ENCODE measurements around the gene DYRK1A. TPM values are rescaled to one million over a fixed set of nuclear protein-coding genes. Genes with fewer than 3 reads are reported as not detected.

DYRK1A gene
- total RNA-seq, 2 experiments from 2014 or later: 73.6 to 74.1 TPM

- ChIA-PET CTCF (no interaction called here), POLR2A (interaction anchor here (0.8 to 2.0 kb wide), 3 partner anchors 7 to 14 kb away, joined by 4 to 7 read pairs (median 5); partner anchors contain the start of gene DYRK1A)
- Mint-ChIP-seq H3K9me3 (peaks cover 7% of the 10 kb centered on the region), H3K27ac (no peak overlapping the region), H3K36me3 (ENCODE audit: low read depth) (peaks cover 40% of the 10 kb centered on the region), H3K27me3 (no peaks in the 10 kb centered on the region), H3K4me1 (peaks cover 68% of the 10 kb centered on the region), H3K4me3 (no peak overlapping the region)
- DNase-seq: no peak
These were observed 14.1 kb downstream of the DYRK1A start for GRCh38 chr21:37380349-37381323.

- ChIA-PET POLR2A (interaction anchor here (1.5 to 2.0 kb wide), 4 partner anchors 9 to 16 kb away, joined by 5 to 7 read pairs (median 6); partner anchors contain the start of gene DYRK1A), CTCF (no interaction called here)
- H3K4me1 Mint-ChIP-seq: peaks cover 68% of the 10 kb centered on the region
- no peak overlapping the region for H3K4me3 Mint-ChIP-seq
- H3K27me3 Mint-ChIP-seq: no peaks in the 10 kb centered on the region
- DNase-seq: no peak
- H3K27ac Mint-ChIP-seq: no peak overlapping the region
- peaks cover 7% of the 10 kb centered on the region for H3K9me3 Mint-ChIP-seq
- H3K36me3 Mint-ChIP-seq (ENCODE audit: low read depth): peaks cover 32% of the 10 kb centered on the region
These were observed 15.5 kb downstream of the DYRK1A start for GRCh38 chr21:37381883-37382585.

GRCh38 chr21:37383086-37383485, 16.5 kb downstream of the DYRK1A start:
- Mint-ChIP-seq H3K4me3 (no peak overlapping the region), H3K36me3 (ENCODE audit: low read depth) (peaks cover 29% of the 10 kb centered on the region), H3K27me3 (no peaks in the 10 kb centered on the region), H3K27ac (no peak overlapping the region), H3K4me1 (peaks cover 67% of the 10 kb centered on the region), H3K9me3 (peaks cover 7% of the 10 kb centered on the region)
- ChIA-PET POLR2A (interaction anchor here (1.8 kb wide), 2 partner anchors 14 to 17 kb away, joined by 6 read pairs; partner anchors contain the start of gene DYRK1A), CTCF (no interaction called here)
- no peak for DNase-seq

DNA sequence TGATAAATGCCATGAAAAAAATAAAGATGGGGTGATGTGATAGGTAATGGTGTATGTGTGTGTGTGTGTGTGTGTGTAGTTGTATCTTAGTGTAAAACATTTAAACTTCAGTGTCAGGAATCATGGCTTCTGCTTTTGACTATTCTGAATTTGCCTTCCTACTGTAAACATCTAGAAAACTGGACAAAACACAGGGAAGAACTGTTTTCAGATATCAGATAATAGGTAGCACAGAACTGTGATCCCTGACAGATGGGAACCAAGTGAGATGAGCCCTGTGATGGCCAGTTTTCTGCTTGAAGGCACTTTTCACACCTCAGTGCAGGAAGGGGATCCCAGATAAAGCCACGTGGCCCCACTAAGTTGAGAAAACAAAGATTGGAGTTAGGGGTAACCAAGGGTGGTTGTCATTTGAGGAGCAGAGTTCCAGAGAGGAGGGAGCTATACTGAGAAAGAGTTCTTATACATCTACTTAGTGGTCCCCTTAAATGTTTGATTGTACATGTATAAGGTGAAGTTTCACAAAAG, 17.3 kb downstream of the DYRK1A start:
- no peaks in the 10 kb centered on the region for H3K27me3 Mint-ChIP-seq
- no peak overlapping the region for H3K4me3 Mint-ChIP-seq
- POLR2A ChIA-PET: interaction anchor here (1.1 kb wide), 1 partner anchor 12 kb away, joined by 4 read pairs; no protein-coding TSS in a partner anchor
- CTCF ChIA-PET: no interaction called here
- H3K9me3 Mint-ChIP-seq: peaks cover 4% of the 10 kb centered on the region
- DNase-seq: no peak
- H3K36me3 Mint-ChIP-seq (ENCODE audit: low read depth): peaks cover 25% of the 10 kb centered on the region
- peaks cover 62% of the 10 kb centered on the region for H3K4me1 Mint-ChIP-seq
- H3K27ac Mint-ChIP-seq: no peak overlapping the region

DNA sequence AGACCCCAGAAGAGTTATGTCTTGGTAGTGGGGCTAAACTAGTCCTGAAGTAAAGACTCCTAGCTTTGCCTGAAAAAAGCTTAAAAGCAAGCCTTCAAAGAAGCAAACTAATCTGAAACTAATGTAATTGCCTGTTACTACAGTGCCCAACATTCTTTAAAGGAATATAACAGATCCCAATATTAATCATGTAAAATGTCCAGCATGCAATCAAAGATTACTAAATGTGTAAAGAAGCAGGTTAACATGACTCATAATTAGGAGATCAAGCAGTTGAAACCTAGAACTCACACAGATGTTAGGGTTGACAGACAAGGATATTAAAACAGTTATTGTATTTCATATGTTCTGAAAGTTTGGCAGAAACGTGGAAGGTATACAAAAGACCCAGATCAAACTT, 17.8 kb downstream of the DYRK1A start:
- ChIA-PET POLR2A (interaction anchor here (0.5 to 1.1 kb wide), 2 partner anchors 13 to 82 kb away, joined by 3 to 4 read pairs; no protein-coding TSS in a partner anchor), CTCF (no interaction called here)
- H3K9me3 Mint-ChIP-seq: peaks cover 4% of the 10 kb centered on the region
- peaks cover 59% of the 10 kb centered on the region for H3K4me1 Mint-ChIP-seq
- peaks cover 20% of the 10 kb centered on the region for H3K36me3 Mint-ChIP-seq (ENCODE audit: low read depth)
- H3K27ac Mint-ChIP-seq: no peak overlapping the region
- H3K4me3 Mint-ChIP-seq: no peak overlapping the region
- DNase-seq: no peak
- no peaks in the 10 kb centered on the region for H3K27me3 Mint-ChIP-seq

DNA sequence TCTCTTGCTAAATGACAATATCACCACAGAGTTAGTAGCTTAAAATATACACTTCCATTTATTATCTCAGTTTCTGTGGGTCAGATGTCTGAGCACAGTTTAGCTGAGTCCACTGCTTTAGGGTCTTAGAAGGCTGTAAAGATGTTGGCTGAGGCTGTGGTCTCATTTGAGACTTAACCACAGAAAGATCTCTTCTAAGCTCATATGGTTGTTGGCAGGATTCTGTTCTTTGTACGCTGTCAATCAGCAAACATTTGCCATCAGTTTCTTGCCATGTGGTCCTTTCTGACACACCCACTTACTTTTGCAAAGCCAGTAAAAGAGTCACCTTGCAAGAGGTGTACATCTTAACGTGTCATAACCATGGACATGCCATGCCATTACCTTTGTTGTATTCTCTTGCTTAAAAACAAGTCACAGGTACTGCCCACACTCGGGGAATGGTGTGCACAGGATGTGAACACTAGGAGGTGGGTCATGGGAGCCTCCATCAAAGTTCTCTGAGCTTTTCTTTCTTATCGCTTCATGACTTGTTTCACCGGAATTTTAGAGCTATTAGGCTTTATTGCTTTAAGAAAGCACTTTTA, 18.7 kb downstream of the DYRK1A start:
- Mint-ChIP-seq H3K4me1 (peaks cover 57% of the 10 kb centered on the region), H3K9me3 (peaks cover 4% of the 10 kb centered on the region), H3K27me3 (no peaks in the 10 kb centered on the region), H3K36me3 (ENCODE audit: low read depth) (peaks cover 22% of the 10 kb centered on the region), H3K27ac (no peak overlapping the region), H3K4me3 (no peak overlapping the region)
- CTCF ChIA-PET: no interaction called here
- POLR2A ChIA-PET: interaction anchor here (1.1 to 1.7 kb wide), 2 partner anchors 10 to 14 kb away, joined by 4 to 6 read pairs; no protein-coding TSS in a partner anchor
- no peak for DNase-seq

GRCh38 chr21:37386151-37386550, 19.6 kb downstream of the DYRK1A start:
- no peak overlapping the region for H3K4me3 Mint-ChIP-seq
- CTCF ChIA-PET: no interaction called here
- no peaks in the 10 kb centered on the region for H3K27me3 Mint-ChIP-seq
- DNase-seq: no peak
- H3K36me3 Mint-ChIP-seq (ENCODE audit: low read depth): peaks cover 15% of the 10 kb centered on the region
- peaks cover 55% of the 10 kb centered on the region for H3K4me1 Mint-ChIP-seq
- POLR2A ChIA-PET: interaction anchor here (1.7 kb wide), 1 partner anchor 11 kb away, joined by 6 read pairs; no protein-coding TSS in a partner anchor
- H3K9me3 Mint-ChIP-seq: peaks cover 1% of the 10 kb centered on the region
- no peak overlapping the region for H3K27ac Mint-ChIP-seq

DNA sequence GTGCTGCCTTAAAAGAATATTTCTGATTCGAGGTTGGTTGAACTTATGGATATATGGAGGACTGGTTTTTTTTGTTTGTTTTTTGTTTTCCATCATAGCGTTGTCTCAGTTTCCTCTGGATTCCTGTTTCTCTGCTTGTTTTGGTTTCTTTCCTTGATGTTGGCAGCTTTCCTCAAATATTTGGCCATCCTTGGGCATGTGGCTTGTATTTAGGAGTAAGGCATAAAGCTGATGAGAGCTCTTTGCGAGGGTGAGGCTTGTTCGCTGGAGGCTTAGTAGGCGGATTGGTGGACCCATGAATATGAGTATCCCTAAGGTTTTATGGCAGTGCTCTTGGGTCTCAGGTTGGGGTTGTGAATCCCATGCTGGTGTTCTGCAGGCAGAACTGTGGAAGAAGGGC, 22.9 kb downstream of the DYRK1A start:
- Mint-ChIP-seq H3K4me3 (no peak overlapping the region), H3K27ac (no peak overlapping the region), H3K9me3 (no peaks in the 10 kb centered on the region), H3K4me1 (peaks cover 48% of the 10 kb centered on the region), H3K36me3 (ENCODE audit: low read depth) (peaks cover 16% of the 10 kb centered on the region), H3K27me3 (no peaks in the 10 kb centered on the region)
- no peak for DNase-seq
- POLR2A ChIA-PET: interaction anchor here (0.6 kb wide), 1 partner anchor 1070 kb away, joined by 3 read pairs; no protein-coding TSS in a partner anchor
- CTCF ChIA-PET: no interaction called here

GRCh38 chr21:37391666-37392065, 25.1 kb downstream of the DYRK1A start:
- no peak overlapping the region for H3K4me3 Mint-ChIP-seq

GRCh38 chr21:37392441-37392840, 25.9 kb downstream of the DYRK1A start:
- no peak overlapping the region for H3K4me3 Mint-ChIP-seq
- POLR2A ChIA-PET: no interaction called here
- CTCF ChIA-PET: no interaction called here
- no peak overlapping the region for H3K27ac Mint-ChIP-seq
- H3K27me3 Mint-ChIP-seq: no peaks in the 10 kb centered on the region
- no peaks in the 10 kb centered on the region for H3K9me3 Mint-ChIP-seq
- peaks cover 40% of the 10 kb centered on the region for H3K4me1 Mint-ChIP-seq
- no peak for DNase-seq
- H3K36me3 Mint-ChIP-seq (ENCODE audit: low read depth): peaks cover 21% of the 10 kb centered on the region

More at GRCh38 chr21:37391666-37392065, 25.1 kb downstream of the DYRK1A start:
- peaks cover 21% of the 10 kb centered on the region for H3K36me3 Mint-ChIP-seq (ENCODE audit: low read depth)
- POLR2A ChIA-PET: no interaction called here
- no peaks in the 10 kb centered on the region for H3K9me3 Mint-ChIP-seq
- H3K4me1 Mint-ChIP-seq: peaks cover 45% of the 10 kb centered on the region
- CTCF ChIA-PET: no interaction called here
- H3K27ac Mint-ChIP-seq: no peak overlapping the region
- DNase-seq: no peak
- no peaks in the 10 kb centered on the region for H3K27me3 Mint-ChIP-seq

GRCh38 chr21:37393030-37393429, 26.5 kb downstream of the DYRK1A start:
- H3K27ac Mint-ChIP-seq: no peak overlapping the region
- no peak for DNase-seq
- CTCF ChIA-PET: no interaction called here
- no peaks in the 10 kb centered on the region for H3K27me3 Mint-ChIP-seq
- peaks cover 37% of the 10 kb centered on the region for H3K4me1 Mint-ChIP-seq
- no peak overlapping the region for H3K4me3 Mint-ChIP-seq
- POLR2A ChIA-PET: no interaction called here
- no peaks in the 10 kb centered on the region for H3K9me3 Mint-ChIP-seq
- peaks cover 21% of the 10 kb centered on the region for H3K36me3 Mint-ChIP-seq (ENCODE audit: low read depth)

- ChIA-PET CTCF (no interaction called here), POLR2A (no interaction called here)
- no peak overlapping the region for H3K27ac Mint-ChIP-seq
- no peak overlapping the region for H3K4me3 Mint-ChIP-seq
- H3K36me3 Mint-ChIP-seq (ENCODE audit: low read depth): peaks cover 21% of the 10 kb centered on the region
- no peaks in the 10 kb centered on the region for H3K27me3 Mint-ChIP-seq
- peaks cover 40% of the 10 kb centered on the region for H3K4me1 Mint-ChIP-seq
- no peaks in the 10 kb centered on the region for H3K9me3 Mint-ChIP-seq
- no peak for DNase-seq
These were observed 27.2 kb downstream of the DYRK1A start for GRCh38 chr21:37393786-37394185.
